B cell (primary cell): ENCODE data around the gene GLRX2. TPM values are rescaled to one million over a fixed set of nuclear protein-coding genes. Genes with fewer than 3 reads are reported as not detected.
A peak's percentile ranks its signal among the peaks of the same experiment; 100 is the strongest.

Experiments used
- ATAC-seq: fragments of 200-7000 bp; cut with Tn5 transposase; one replicate; pipeline ENCODE4 v1.10.0; 2021; ENCODE audit warnings: low read depth, mild to moderate bottlenecking, moderate number of reproducible peaks, moderate library complexity
- CTCF ChIA-PET: fragments of 350-600 bp; sonication (Branson Sonifier 250); formaldehyde crosslinking; loops from one replicate; lab custom pipeline; 2021; ENCODE audit warnings: antibody characterized with exemption, inconsistent platforms; lab: Charles Lee
- POLR2A ChIA-PET: fragments of 350-600 bp; sonication (Branson Sonifier 250); formaldehyde crosslinking; loops from one replicate; lab custom pipeline; 2021; ENCODE audit warnings: antibody characterized with exemption; lab: Charles Lee
- DNase-seq: peaks from one replicate; pipeline ENCODE4 v3.0.0; 2013
- H2AFZ ChIP-seq: 2 replicates; pipeline ENCODE4 v1.6.1; 2012; ENCODE audit warnings: mild to moderate bottlenecking, low read depth, low read length; ENCODE audit not compliant: insufficient read depth, poor library complexity, severe bottlenecking
- H3K27ac ChIP-seq, 2 donors: 1 replicate in 1 of 2; 2 replicates in 1 of 2; pipeline ENCODE4 v1.5.1; 2012 to 2013; ENCODE audit warnings: low read length in 2 of 2, mild to moderate bottlenecking in 2 of 2, moderate library complexity in 1 of 2
- H3K27me3 ChIP-seq, 4 experiments: fragments of 200-600 bp in 1 of 4; sonication (generic) in 1 of 4; replicated peaks in 1 of 4; 1 replicate in 2 of 4; 2 replicates in 2 of 4; pipeline versions ENCODE4 v1.6.1 to v1.7.0; 2013 to 2016; ENCODE audit warnings: low read length in 3 of 4, mild to moderate bottlenecking in 2 of 4, mixed read lengths in 1 of 4, moderate library complexity in 1 of 4; ENCODE audit not compliant: insufficient read depth in 4 of 4, control insufficient read depth in 3 of 4; ENCODE audit errors: control extremely low read depth in 1 of 4
- H3K36me3 ChIP-seq, 2 experiments: replicated peaks in 1 of 2; 1 replicate in 1 of 2; 2 replicates in 1 of 2; pipeline versions ENCODE4 v1.6.1 to v1.7.1; 2013; ENCODE audit warnings: low read length in 1 of 2; ENCODE audit not compliant: insufficient read depth in 2 of 2, control insufficient read depth in 1 of 2; ENCODE audit errors: control extremely low read depth in 1 of 2, extremely low read depth in 1 of 2
- H3K4me1 ChIP-seq, 2 donors: fragments of 200-600 bp in 1 of 2; sonication (generic) in 1 of 2; 1 replicate in 1 of 2; 2 replicates in 1 of 2; pipeline versions ENCODE4 v1.5.1 to v1.6.1; 2013 to 2017; ENCODE audit warnings: low read length in 2 of 2; ENCODE audit not compliant: control insufficient read depth in 2 of 2, insufficient read depth in 2 of 2
- H3K4me2 ChIP-seq: replicated peaks from 2 replicates; pipeline ENCODE3; 2012; ENCODE audit warnings: mild to moderate bottlenecking, low read depth, low read length; ENCODE audit not compliant: poor library complexity, severe bottlenecking
- H3K4me3 ChIP-seq, 5 experiments: fragments of 200-600 bp in 1 of 5; sonication (generic) in 1 of 5; 1 replicate in 3 of 5; 2 replicates in 2 of 5; pipeline versions ENCODE4 v1.5.1 to v1.7.0; 2011 to 2016; ENCODE audit warnings: low read length in 4 of 5, mild to moderate bottlenecking in 4 of 5, low read depth in 2 of 5, control low read depth in 1 of 5, moderate library complexity in 1 of 5; ENCODE audit not compliant: insufficient read depth in 1 of 5; ENCODE audit errors: control extremely low read depth in 1 of 5, extremely low read depth in 1 of 5
- H3K79me2 ChIP-seq: fragments of 200-600 bp; sonication (generic); one replicate; pipeline ENCODE4 v1.6.0; 2016; ENCODE audit warnings: low read length; ENCODE audit not compliant: control insufficient read depth, insufficient read depth
- H3K9ac ChIP-seq: fragments of 200-600 bp; sonication (generic); 2 replicates; pipeline ENCODE4 v1.6.1; 2017; ENCODE audit warnings: mild to moderate bottlenecking, low read length, moderate library complexity
- H3K9me3 ChIP-seq, 3 donors: one replicate each; pipeline versions ENCODE4 v1.6.1 to v1.7.1; 2013; ENCODE audit warnings: low read length in 2 of 3; ENCODE audit not compliant: control insufficient read depth in 2 of 3, insufficient read depth in 1 of 3; ENCODE audit errors: control extremely low read depth in 1 of 3
- H4K20me1 ChIP-seq: 2 replicates; pipeline ENCODE4 v1.6.0; 2012; ENCODE audit warnings: mild to moderate bottlenecking, low read length; ENCODE audit not compliant: insufficient read depth, control insufficient read depth, poor library complexity, severe bottlenecking
- H3K27ac Mint-ChIP-seq: one replicate; pipeline ENCODE4 v1.8.0; 2021; ENCODE audit warnings: mixed read lengths
- H3K27me3 Mint-ChIP-seq: one replicate; pipeline ENCODE4 v1.8.0; 2021; ENCODE audit warnings: mixed read lengths
- H3K4me1 Mint-ChIP-seq: one replicate; pipeline ENCODE4 v1.8.0; 2021; ENCODE audit warnings: mixed read lengths
- H3K4me3 Mint-ChIP-seq: one replicate; pipeline ENCODE4 v1.8.0; 2021; ENCODE audit warnings: mixed read lengths
- H3K9me3 Mint-ChIP-seq: one replicate; pipeline ENCODE4 v1.8.0; 2022; ENCODE audit warnings: mixed read lengths; ENCODE audit not compliant: insufficient read depth
- CTCF ChIP-seq: fragments of 200-600 bp; IDR thresholded peaks from one replicate; pipeline ENCODE4 v1.8.0; 2022; ENCODE audit warnings: antibody characterized with exemption, mild to moderate bottlenecking
- EZH2 ChIP-seq: IDR thresholded peaks from 2 replicates; pipeline ENCODE4 v1.6.1; 2012; ENCODE audit warnings: borderline replicate concordance, low read depth, mild to moderate bottlenecking, moderate library complexity, low read length; ENCODE audit not compliant: insufficient read depth, poor library complexity, severe bottlenecking
- WGBS: methylation state at CpG from one replicate; pipeline ENCODE4 v1.1.5; 2013; ENCODE audit warnings: missing lambda C conversion rate; ENCODE audit not compliant: insufficient coverage; 5-methylcytosine and 5-hydroxymethylcytosine counted together
- intact Hi-C: fragments of 100-400 bp; cut with micrococcal nuclease; formaldehyde crosslinking; loops from one replicate; pipeline ENCODE4 v1.10.0; 2022
- polyA plus RNA-seq: library from polyadenylated mRNA; depleted of rRNA; stranded (reverse); fragments of >200 nt; gene quantifications from 2 replicates; pipeline ENCODE4 v1.2.3, GENCODE V29; 2012
- total RNA-seq, 2 donors: library from RNA; stranded (reverse); fragments of 120-200 nt in 1 of 2; gene quantifications; 1 replicate in 1 of 2; 2 replicates in 1 of 2; pipeline versions ENCODE4 v1.2.3 to v1.2.4, GENCODE V29; 2013 to 2022

Gene GLRX2
- total and polyA plus RNA-seq, 2 donors (not counting 1 experiment from before 2014, with no cell fraction given) = 2.7 to 12.9 TPM

DNA sequence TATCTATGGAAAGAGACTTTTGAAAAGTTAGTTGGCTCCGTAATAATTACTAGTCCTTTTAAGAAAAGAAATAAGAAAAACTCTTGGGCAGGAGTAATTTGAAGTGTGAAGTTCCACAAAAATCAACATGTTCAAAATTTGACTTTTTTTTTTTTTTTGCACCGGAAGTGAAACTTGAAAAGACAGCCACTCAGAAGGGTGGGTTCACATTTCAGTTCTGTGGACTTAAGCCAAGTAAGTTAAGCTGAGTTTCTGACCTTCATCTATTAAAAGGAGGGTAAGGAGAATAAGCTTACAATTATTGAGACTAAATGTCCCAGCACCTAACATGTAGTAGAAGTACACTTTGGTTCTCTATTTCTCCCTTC lies 34.8 kb downstream of the GLRX2 start:
- Histone ChIP-seq H3K4me2 (peak overlapping the region; percentile 38), H3K79me2 (peaks cover 42% of the 10 kb centered on the region), H3K4me1 (peaks cover 14% of the 10 kb centered on the region in 2 donors), H3K36me3 (peaks cover 1 to 18% of the 10 kb centered on the region in 2 experiments), H4K20me1 (peaks cover 4% of the 10 kb centered on the region), H3K4me3 (no peak overlapping the region), H3K9ac (no peak overlapping the region), H3K9me3 (no peaks in the 10 kb centered on the region), H3K27me3 (no peaks in the 10 kb centered on the region), H3K27ac (peak overlapping the region; percentile 14 to 61), H2AFZ (no peak overlapping the region)
- intact Hi-C loops = no loop called here
- CTCF ChIA-PET = interaction anchor here (1.4 kb wide), 1 partner anchor 51 kb away, joined by 5 read pairs; no protein-coding TSS in a partner anchor
- TF ChIP-seq EZH2 (no peak), CTCF (no peak)
- peak; percentile 35 for DNase-seq
- H3K27me3 Mint-ChIP-seq = no peaks in the 10 kb centered on the region
- peaks cover 44% of the 10 kb centered on the region for H3K4me1 Mint-ChIP-seq
- whole genome bisulfite sequencing = no CpG with 5 or more reads among the region's 2 CpGs
- peak; percentile 24 for ATAC-seq
- POLR2A ChIA-PET = interaction anchor here (0.6 kb wide), 1 partner anchor 51 kb away, joined by 3 read pairs; no protein-coding TSS in a partner anchor
- H3K27ac Mint-ChIP-seq = peak overlapping the region; percentile 21
- H3K9me3 Mint-ChIP-seq = no peaks in the 10 kb centered on the region
- H3K4me3 Mint-ChIP-seq = peak overlapping the region; percentile 1

DNA sequence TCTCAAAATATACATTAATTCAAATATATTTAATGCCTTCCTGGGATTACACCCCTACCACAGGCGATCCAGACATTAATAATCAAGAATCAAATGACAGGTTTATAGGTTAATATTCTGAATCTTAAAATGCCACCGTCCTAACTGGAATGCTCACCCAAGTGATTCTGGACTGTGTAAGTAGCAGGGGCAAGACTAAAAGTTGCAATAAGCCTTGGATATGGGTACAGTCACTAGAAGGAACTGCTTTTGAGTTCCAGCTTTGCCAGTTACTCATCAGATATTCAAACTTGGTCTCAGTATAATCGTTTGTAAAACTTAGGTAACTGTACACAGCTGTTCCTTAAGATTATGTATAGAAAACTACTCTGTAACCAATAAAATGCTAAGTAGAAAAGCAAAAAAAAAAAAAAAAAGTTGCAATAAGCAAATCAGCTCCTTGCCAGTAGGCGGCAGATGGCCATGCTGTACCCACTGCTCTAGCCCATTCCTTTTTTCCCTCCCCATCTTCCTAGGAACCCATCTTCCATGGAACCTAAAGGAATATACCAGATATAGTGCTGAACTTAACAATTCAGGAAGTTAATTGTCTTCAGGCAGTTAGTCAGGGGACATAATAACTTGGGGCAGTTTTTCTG lies 35.3 kb downstream of the GLRX2 start:
- peaks cover 48% of the 10 kb centered on the region for H3K4me1 Mint-ChIP-seq
- Histone ChIP-seq H3K27ac (peak overlapping the region in 1 of 2 donors; percentile 61), H4K20me1 (peaks cover 6% of the 10 kb centered on the region), H3K79me2 (peaks cover 41% of the 10 kb centered on the region), H3K27me3 (no peaks in the 10 kb centered on the region), H3K4me3 (no peak overlapping the region), H3K36me3 (peaks cover 1 to 13% of the 10 kb centered on the region in 2 experiments), H3K4me2 (peak overlapping the region; percentile 38), H3K9me3 (no peaks in the 10 kb centered on the region), H3K4me1 (peaks cover 14% of the 10 kb centered on the region in 2 donors), H3K9ac (no peak overlapping the region), H2AFZ (no peak overlapping the region)
- no peak for TF ChIP-seq EZH2
- TF ChIP-seq CTCF = peak; percentile 19
- no peaks in the 10 kb centered on the region for H3K27me3 Mint-ChIP-seq
- WGBS = no CpG with 5 or more reads among the region's 4 CpGs
- H3K9me3 Mint-ChIP-seq = no peaks in the 10 kb centered on the region
- no peak for ATAC-seq
- ChIA-PET POLR2A (interaction anchor here (0.5 kb wide), 1 partner anchor 1888 kb away, joined by 5 read pairs; no protein-coding TSS in a partner anchor), CTCF (no interaction called here)
- no peak for DNase-seq
- peak overlapping the region; percentile 1 for H3K4me3 Mint-ChIP-seq
- intact Hi-C loops = no loop called here
- H3K27ac Mint-ChIP-seq = peak overlapping the region; percentile 21
